ENCODE results near the gene ARHGAP15. TPM values are rescaled to one million over a fixed set of nuclear protein-coding genes. Genes with fewer than 3 reads are reported as not detected.

Gene ARHGAP15
- total RNA-seq, 1 experiment from 2014 or later: 0.71 TPM

DNA sequence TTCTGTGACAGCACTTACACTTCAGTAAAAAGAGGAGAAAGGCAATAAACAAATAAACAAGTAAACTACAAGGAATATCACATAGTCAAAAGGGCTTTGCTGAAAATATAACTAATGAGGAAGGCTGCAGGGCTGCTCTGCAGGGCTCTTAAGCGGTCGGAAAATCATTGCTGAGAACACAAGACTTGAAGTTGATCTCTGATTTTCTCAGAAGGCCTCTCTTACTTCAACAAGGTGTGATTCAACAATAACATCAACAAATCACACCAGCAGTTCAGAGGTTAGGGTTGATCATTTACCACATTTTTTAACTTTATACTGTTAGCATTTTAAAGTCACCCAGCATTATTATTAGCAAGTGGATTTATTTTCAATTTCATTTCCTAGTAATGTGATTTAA, 215.6 kb downstream of the ARHGAP15 start:
- in situ Hi-C loops (cut with HindIII; ENCODE audit: low pct_unique_long_range_greater_than_20kb, low sequenced_read_pairs): no loop called here
- DNase-seq (ENCODE audit: low read depth, low spot score): no peak

DNA sequence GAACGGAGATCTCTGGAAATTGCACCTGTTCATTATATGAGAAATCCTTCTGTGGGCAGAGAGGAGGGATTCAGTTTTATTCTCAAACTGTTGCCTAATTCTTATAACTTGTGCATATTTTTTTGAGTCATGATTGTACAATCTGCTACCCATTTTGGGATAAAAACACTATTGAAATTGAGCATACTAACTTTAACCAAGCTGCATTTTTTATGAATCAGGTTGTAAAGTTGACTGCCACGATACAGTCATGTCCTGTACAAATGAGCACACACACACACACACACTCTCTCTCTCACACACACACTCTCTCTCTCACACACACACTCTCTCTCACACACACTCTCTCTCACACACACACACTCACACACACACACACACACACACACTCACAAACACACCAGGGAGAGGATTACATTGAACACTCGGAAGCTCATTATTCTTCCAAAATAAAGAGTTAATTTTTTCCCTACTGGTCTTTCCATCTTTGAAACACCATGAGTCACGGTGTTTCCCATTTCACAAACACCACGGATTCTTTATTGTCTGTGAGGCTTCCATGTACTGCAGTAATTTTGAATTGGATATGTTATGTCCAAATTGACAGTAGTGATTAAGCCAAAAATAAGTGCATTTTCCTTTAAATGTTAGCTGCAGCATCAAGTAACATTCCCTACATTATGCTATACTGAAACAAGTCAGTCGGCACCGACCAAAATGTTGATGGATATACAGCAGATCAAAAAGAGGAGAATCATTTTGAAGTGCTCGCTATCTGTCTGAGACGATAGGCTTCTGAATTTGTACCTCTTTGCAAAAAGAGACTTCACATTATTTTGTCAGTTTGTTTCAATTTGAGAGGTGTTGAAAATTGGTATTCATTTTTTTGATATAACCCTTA, 216.9 kb downstream of the ARHGAP15 start:
- in situ Hi-C loops (cut with HindIII; ENCODE audit: low pct_unique_long_range_greater_than_20kb, low sequenced_read_pairs): no loop called here
- DNase-seq (ENCODE audit: low read depth, low spot score): no peak

- DNase-seq (ENCODE audit: low read depth, low spot score): no peak
- in situ Hi-C loops (cut with HindIII; ENCODE audit: low pct_unique_long_range_greater_than_20kb, low sequenced_read_pairs): no loop called here
These were observed 218.1 kb downstream of the ARHGAP15 start for GRCh38 chr2:143347271-143347695.

GRCh38 chr2:143347901-143348414, 218.7 kb downstream of the ARHGAP15 start:
- DNase-seq (ENCODE audit: low read depth, low spot score): no peak
- in situ Hi-C loops (cut with HindIII; ENCODE audit: low pct_unique_long_range_greater_than_20kb, low sequenced_read_pairs): no loop called here

GRCh38 chr2:143354050-143354750, 225.0 kb downstream of the ARHGAP15 start:
- in situ Hi-C loops (cut with HindIII; ENCODE audit: low pct_unique_long_range_greater_than_20kb, low sequenced_read_pairs): no loop called here
- DNase-seq (ENCODE audit: low read depth, low spot score): no peak

DNA sequence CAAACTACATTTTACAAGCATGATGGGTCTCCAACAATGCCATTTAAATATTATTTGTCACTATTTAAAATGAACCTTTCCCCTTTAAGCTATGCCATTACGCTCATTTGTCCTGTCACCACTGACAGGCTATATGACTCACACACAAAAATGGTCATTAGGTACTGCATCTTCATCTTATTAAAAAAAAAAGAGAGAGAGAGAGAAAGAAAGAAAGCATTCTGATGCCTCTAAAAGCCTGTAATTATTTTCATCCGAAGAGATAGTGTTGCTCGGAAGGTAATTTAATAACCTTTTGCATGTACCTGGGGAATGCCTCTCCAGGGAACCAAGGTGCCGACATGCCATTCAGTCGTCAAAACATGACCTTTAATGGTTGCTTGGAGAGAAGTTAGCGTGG, 226.7 kb downstream of the ARHGAP15 start:
- in situ Hi-C loops (cut with HindIII; ENCODE audit: low pct_unique_long_range_greater_than_20kb, low sequenced_read_pairs): no loop called here
- DNase-seq (ENCODE audit: low read depth, low spot score): no peak

DNA sequence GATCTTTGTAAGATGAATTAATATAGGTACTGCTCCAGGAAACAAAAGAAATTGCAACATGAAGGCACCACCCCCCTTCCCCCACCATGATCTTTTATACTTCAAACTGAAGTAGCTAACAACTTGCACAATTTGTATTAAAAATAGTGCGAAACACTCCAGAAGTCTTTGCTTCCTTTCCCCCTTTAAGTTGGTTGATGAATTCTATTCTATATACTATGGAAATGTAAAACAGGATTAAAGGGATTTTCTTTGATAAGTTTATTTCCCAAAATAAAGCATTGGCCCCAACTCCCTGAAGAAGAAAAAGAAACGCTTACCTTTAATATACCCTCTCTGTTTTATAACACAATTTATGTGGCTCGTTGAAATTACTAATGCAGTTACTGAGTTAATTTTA, 227.1 kb downstream of the ARHGAP15 start:
- in situ Hi-C loops (cut with HindIII; ENCODE audit: low pct_unique_long_range_greater_than_20kb, low sequenced_read_pairs): no loop called here

DNA sequence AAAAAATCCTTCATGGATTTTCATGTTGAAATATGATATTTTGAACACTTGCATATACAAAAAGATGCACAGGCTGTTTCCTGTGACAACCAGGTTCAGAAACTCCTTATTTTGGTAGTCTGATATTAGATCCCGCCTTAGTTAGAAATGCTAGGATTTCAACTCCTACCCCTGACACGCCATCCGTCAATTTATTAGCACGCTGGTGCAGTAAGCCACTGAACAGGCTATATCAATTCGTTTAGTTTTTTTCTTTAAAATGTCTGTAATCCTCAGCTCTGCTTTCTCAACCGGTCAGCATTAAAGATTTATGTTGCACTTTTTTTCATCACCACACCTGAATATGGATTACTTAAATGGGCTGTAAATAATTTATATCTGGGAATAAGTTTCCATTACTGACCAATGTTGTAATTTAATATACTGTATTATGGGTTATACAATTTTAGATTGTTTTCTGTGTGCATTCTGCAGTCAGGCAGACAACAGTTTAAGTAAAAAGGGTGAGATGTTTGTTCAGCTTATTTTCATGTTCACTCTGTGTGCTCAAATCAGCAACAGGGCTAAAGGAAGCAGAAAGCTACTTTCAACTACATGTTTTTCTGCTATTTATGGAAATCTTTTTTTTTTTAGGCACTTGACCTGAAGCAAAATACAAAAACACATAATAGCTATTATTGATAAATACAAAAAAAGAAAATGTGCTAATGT, 227.7 kb downstream of the ARHGAP15 start:
- DNase-seq (ENCODE audit: low read depth, low spot score): no peak
- in situ Hi-C loops (cut with HindIII; ENCODE audit: low pct_unique_long_range_greater_than_20kb, low sequenced_read_pairs): no loop called here

More for the DNA sequence above, 227.1 kb downstream of the ARHGAP15 start:
- DNase-seq (ENCODE audit: low read depth, low spot score): no peak

- DNase-seq (ENCODE audit: low read depth, low spot score): no peak
- in situ Hi-C loops (cut with HindIII; ENCODE audit: low pct_unique_long_range_greater_than_20kb, low sequenced_read_pairs): no loop called here
These were observed 228.7 kb downstream of the ARHGAP15 start for GRCh38 chr2:143357966-143358365.

DNA sequence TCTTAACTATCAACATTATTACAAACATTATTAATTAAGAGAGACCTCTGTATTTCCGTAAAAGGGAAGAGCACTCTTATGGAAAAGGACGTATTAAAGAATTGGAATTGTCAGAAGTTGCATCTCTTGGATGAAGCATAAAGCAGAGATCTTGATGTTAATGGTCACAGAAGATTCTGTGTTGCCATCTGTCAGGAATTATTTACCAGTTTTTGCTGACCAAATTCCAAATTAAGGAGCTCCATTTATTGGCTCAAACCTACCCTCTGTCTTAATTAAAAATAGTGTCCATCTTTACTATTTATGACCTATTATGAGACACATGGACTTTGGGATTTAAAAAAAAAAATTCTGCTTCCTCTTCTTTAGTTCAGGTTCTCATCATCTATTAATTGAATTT, 232.1 kb downstream of the ARHGAP15 start:
- in situ Hi-C loops (cut with HindIII; ENCODE audit: low pct_unique_long_range_greater_than_20kb, low sequenced_read_pairs): no loop called here
- no peak for DNase-seq (ENCODE audit: low read depth, low spot score)

GRCh38 chr2:143371616-143372015, 242.4 kb downstream of the ARHGAP15 start:
- DNase-seq (ENCODE audit: low read depth, low spot score): no peak
- in situ Hi-C loops (cut with HindIII; ENCODE audit: low pct_unique_long_range_greater_than_20kb, low sequenced_read_pairs): no loop called here

DNA sequence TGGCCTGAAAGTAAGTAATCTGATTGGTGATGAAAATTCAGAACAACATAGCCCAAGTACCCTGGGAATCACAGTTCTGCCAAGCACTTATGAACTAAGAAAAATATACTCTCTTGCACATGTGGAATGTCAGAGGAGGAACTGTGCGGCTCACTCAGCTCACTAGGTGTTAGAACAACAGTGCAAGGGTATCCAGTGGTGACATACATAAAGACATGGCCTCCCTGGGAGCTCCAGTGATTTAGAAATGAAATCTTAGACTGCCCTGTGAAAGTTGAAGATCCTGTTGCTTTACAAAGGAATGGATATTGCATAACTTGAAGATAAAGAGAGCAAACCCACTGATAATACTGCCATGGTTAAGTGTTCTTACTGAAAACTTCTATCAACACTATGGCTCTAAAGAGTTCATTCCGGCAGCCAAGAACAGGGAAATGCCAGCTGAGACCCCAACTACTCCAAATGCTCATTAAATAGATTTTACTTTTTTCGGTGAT, 246.2 kb downstream of the ARHGAP15 start:
- DNase-seq (ENCODE audit: low read depth, low spot score): no peak
- in situ Hi-C loops (cut with HindIII; ENCODE audit: low pct_unique_long_range_greater_than_20kb, low sequenced_read_pairs): no loop called here

DNA sequence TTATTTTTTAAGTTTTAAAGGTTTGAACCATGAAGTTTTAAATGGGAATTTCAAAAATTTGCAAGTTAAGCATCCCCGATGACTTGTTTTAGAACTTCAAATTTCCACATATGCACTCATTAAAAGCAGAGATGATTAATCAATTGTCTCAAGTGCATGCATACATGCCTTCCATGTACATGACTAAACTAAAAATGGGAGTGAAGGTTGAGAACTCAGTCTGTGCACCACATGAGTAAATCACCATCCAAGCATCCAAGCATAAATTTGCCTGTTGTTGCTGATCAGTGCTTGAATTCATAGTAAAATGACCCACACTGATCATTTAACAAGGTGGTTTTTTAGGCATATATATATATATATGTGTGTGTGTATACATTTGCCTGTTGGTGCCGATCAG, 249.8 kb downstream of the ARHGAP15 start:
- no peak for DNase-seq (ENCODE audit: low read depth, low spot score)
- in situ Hi-C loops (cut with HindIII; ENCODE audit: low pct_unique_long_range_greater_than_20kb, low sequenced_read_pairs): no loop called here

GRCh38 chr2:143379955-143380354, 250.7 kb downstream of the ARHGAP15 start:
- in situ Hi-C loops (cut with HindIII; ENCODE audit: low pct_unique_long_range_greater_than_20kb, low sequenced_read_pairs): no loop called here
- DNase-seq (ENCODE audit: low read depth, low spot score): no peak

GRCh38 chr2:143382573-143382972, 253.4 kb downstream of the ARHGAP15 start:
- no peak for DNase-seq (ENCODE audit: low read depth, low spot score)
- in situ Hi-C loops (cut with HindIII; ENCODE audit: low pct_unique_long_range_greater_than_20kb, low sequenced_read_pairs): no loop called here

DNA sequence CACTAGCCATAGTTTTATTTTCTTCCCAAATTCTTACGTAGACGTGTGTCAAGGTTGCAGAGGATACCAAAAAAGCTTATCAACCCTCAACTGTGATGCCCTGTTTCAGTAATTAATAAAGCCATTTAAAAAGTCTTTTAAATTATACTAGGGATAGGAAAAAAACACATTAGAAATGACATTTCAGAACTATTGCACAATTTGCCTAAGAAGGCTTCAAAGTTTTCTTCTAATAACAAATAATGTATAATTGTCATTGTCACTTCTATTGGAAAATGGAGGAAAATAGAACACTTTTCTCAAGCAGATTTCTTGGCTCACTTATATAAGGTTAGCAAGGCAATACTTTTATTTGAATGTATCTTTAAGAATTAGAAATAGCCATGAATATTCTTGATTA, 253.8 kb downstream of the ARHGAP15 start:
- in situ Hi-C loops (cut with HindIII; ENCODE audit: low pct_unique_long_range_greater_than_20kb, low sequenced_read_pairs): no loop called here
- DNase-seq (ENCODE audit: low read depth, low spot score): no peak

- in situ Hi-C loops (cut with HindIII; ENCODE audit: low pct_unique_long_range_greater_than_20kb, low sequenced_read_pairs): no loop called here
- no peak for DNase-seq (ENCODE audit: low read depth, low spot score)
These were observed 254.9 kb downstream of the ARHGAP15 start for GRCh38 chr2:143384111-143384510.

DNA sequence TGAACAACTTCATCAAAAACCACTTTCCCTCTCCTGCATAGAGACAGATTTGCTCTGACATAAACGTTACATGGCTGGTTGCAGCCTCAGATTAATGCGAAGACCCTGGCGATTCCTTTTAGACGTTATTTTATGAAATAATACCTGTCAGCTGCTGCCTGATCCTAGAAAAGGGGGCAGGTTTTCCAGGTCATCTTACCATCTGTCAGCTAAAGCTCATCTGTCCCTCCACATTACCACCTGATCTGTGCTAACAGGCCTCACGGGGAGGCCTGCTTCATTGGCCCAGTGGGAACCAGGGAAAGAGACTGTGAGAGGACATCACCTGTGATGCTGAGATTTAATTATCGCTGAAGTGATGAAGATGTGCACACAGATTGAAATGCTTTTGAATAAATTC, 261.0 kb downstream of the ARHGAP15 start:
- DNase-seq (ENCODE audit: low read depth, low spot score): no peak
- in situ Hi-C loops (cut with HindIII; ENCODE audit: low pct_unique_long_range_greater_than_20kb, low sequenced_read_pairs): no loop called here

Data from SK-MEL-5 (cell line).